A549 (cell line): Measurements from ENCODE around the gene SLC29A3. TPM values are rescaled to one million over a fixed set of nuclear protein-coding genes. Genes with fewer than 3 reads are reported as not detected.

Experiments
- ATAC-seq, 2 experiments: fragments of 200-7000 bp in 1 of 2; fragments of >200 bp in 1 of 2; cut with Nextera tagmentation in 1 of 2; cut with Tn5 transposase in 1 of 2; 3 replicates each; pipeline versions ENCODE4 v1.8.0 to v1.9.1; 2018 to 2020; ENCODE audit warnings: mild to moderate bottlenecking in 1 of 2, moderate library complexity in 1 of 2
- CTCF ChIA-PET: fragments of 300-600 bp; sonication (Branson Sonifier 250); formaldehyde crosslinking; extraction: SDS; loops from one replicate; lab custom pipeline; 2021; ENCODE audit warnings: antibody characterized with exemption, inconsistent platforms; lab: Yijun Ruan, JAX
- POLR2A ChIA-PET: fragments of 350-600 bp; formaldehyde crosslinking; extraction: SDS; loops from one replicate; lab custom pipeline; 2021; ENCODE audit warnings: antibody characterized with exemption, inconsistent platforms; lab: Yijun Ruan, JAX
- DNase-seq, 2 experiments: peaks; one replicate each; pipeline versions ENCODE4 v3.0.0 to v3.0.0-alpha.2; 2011 to 2016; ENCODE audit warnings: low read depth in 1 of 2, low spot score in 1 of 2
- FAIRE-seq: peaks from 2 replicates; lab custom pipeline; 2011; peaks lifted over from hg19 to GRCh38; lab: Jason Lieb, UNC
- H3K27ac ChIP-seq, 2 experiments: fragments of >200 bp; sonication (Bioruptor Twin); formaldehyde crosslinking; 3 replicates each; pipeline ENCODE4 v1.5.1; 2016 to 2017
- H3K4me1 ChIP-seq: fragments of >200 bp; sonication (Bioruptor Twin); formaldehyde crosslinking; 3 replicates; pipeline ENCODE4 v1.6.1; 2016
- H3K4me2 ChIP-seq: fragments of >200 bp; sonication (Bioruptor Twin); formaldehyde crosslinking; 3 replicates; pipeline ENCODE4 v1.6.1; 2016
- H3K4me3 ChIP-seq: fragments of >200 bp; sonication (Bioruptor Twin); formaldehyde crosslinking; 3 replicates; pipeline ENCODE4 v1.5.1; 2016
- H3K9me3 ChIP-seq: fragments of >200 bp; sonication (Bioruptor Twin); formaldehyde crosslinking; 3 replicates; pipeline ENCODE4 v1.6.1; 2016
- CBX8 ChIP-seq: fragments of 200-600 bp; sonication (generic); IDR thresholded peaks from 2 replicates; pipeline ENCODE4 v1.6.1; 2016
- CTCF ChIP-seq: fragments of >200 bp; sonication (Bioruptor Twin); formaldehyde crosslinking; IDR thresholded peaks from 3 replicates; pipeline ENCODE4 v1.5.1; 2016
- EHF ChIP-seq: fragments of 250-450 bp; sonication (Bioruptor Pico); IDR thresholded peaks from 2 replicates; pipeline ENCODE4 v1.5.0; 2020; ENCODE audit warnings: mild to moderate bottlenecking
- HES2 ChIP-seq: fragments of >200 bp; sonication (Bioruptor Twin); formaldehyde crosslinking; IDR thresholded peaks from 2 replicates; pipeline ENCODE4 v1.6.1; 2016
- HEYL ChIP-seq: fragments of 250-450 bp; sonication (Bioruptor Pico); IDR thresholded peaks from 2 replicates; pipeline ENCODE4 v1.8.0; 2021; ENCODE audit warnings: mild to moderate bottlenecking, moderate library complexity
- HMGXB4 ChIP-seq: fragments of 250-450 bp; sonication (Bioruptor Pico); IDR thresholded peaks from 2 replicates; pipeline ENCODE4 v1.5.0; 2021; ENCODE audit warnings: mild to moderate bottlenecking, moderate library complexity, borderline replicate concordance
- JUNB ChIP-seq: fragments of >200 bp; sonication (Bioruptor Twin); formaldehyde crosslinking; IDR thresholded peaks from 2 replicates; pipeline ENCODE4 v1.6.1; 2016
- KDM1A ChIP-seq: fragments of 200-600 bp; sonication (generic); IDR thresholded peaks from 2 replicates; pipeline ENCODE4 v1.6.1; 2016; ENCODE audit warnings: low read depth, mild to moderate bottlenecking
- KDM5A ChIP-seq: fragments of 200-600 bp; sonication (generic); IDR thresholded peaks from 2 replicates; pipeline ENCODE4 v1.6.1; 2016; ENCODE audit warnings: antibody characterized with exemption, mild to moderate bottlenecking
- MAX ChIP-seq: IDR thresholded peaks from 2 replicates; pipeline ENCODE4 v1.6.1; 2012
- MAZ ChIP-seq: fragments of 150-350 bp; IDR thresholded peaks from 2 replicates; pipeline ENCODE4 v1.6.1; 2014; ENCODE audit warnings: antibody characterized with exemption, low read depth, low read length, borderline replicate concordance
- NPAS2 ChIP-seq: fragments of 250-450 bp; sonication (Bioruptor Pico); IDR thresholded peaks from 2 replicates; pipeline ENCODE4 v1.8.0; 2022; ENCODE audit warnings: mild to moderate bottlenecking, moderate library complexity, borderline replicate concordance
- PBX3 ChIP-seq: IDR thresholded peaks from 2 replicates; pipeline ENCODE4 v1.6.1; 2012
- PHF8 ChIP-seq: fragments of 200-600 bp; sonication (generic); IDR thresholded peaks from 2 replicates; pipeline ENCODE4 v1.6.1; 2016; ENCODE audit warnings: low read depth, mild to moderate bottlenecking, antibody characterized with exemption, moderate library complexity, borderline replicate concordance
- POLR2A ChIP-seq: IDR thresholded peaks from 2 replicates; pipeline ENCODE4 v1.6.1; 2012; ENCODE audit warnings: mild to moderate bottlenecking, low read length
- RAD21 ChIP-seq, 2 experiments: fragments of >200 bp in 1 of 2; sonication (Bioruptor Twin) in 1 of 2; formaldehyde crosslinking in 1 of 2; IDR thresholded peaks in 1 of 2; conservative IDR thresholded peaks in 1 of 2; 2 replicates in 1 of 2; 3 replicates in 1 of 2; pipeline ENCODE4 v1.6.1; 2012 to 2018; ENCODE audit warnings: inconsistent platforms in 1 of 2
- RCOR1 ChIP-seq: fragments of 150-350 bp; IDR thresholded peaks from 2 replicates; pipeline ENCODE4 v1.6.1; 2014; ENCODE audit warnings: antibody characterized with exemption, low read length, low read depth
- RNF2 ChIP-seq: fragments of 200-600 bp; sonication (generic); IDR thresholded peaks from 2 replicates; pipeline ENCODE4 v1.6.1; 2016; ENCODE audit warnings: low read depth, mild to moderate bottlenecking, antibody characterized with exemption, moderate library complexity, borderline replicate concordance
- SMC3 ChIP-seq: fragments of >200 bp; sonication (Bioruptor Twin); formaldehyde crosslinking; IDR thresholded peaks from 3 replicates; pipeline ENCODE4 v1.6.1; 2018; ENCODE audit warnings: inconsistent platforms
- TFCP2L1 ChIP-seq: fragments of 250-450 bp; sonication (Bioruptor Pico); IDR thresholded peaks from 2 replicates; pipeline ENCODE4 v1.5.0; 2021; ENCODE audit warnings: mild to moderate bottlenecking
- TP53 ChIP-seq: fragments of 250-450 bp; sonication (Bioruptor Pico); IDR thresholded peaks from 2 replicates; pipeline ENCODE4 v1.5.0; 2021; ENCODE audit warnings: mild to moderate bottlenecking, moderate library complexity
- USF2 ChIP-seq: fragments of 450-650 bp; IDR thresholded peaks from 2 replicates; pipeline ENCODE4 v1.6.1; 2014; ENCODE audit warnings: antibody characterized with exemption
- ZNF302 ChIP-seq: fragments of 250-450 bp; sonication (Bioruptor Pico); IDR thresholded peaks from 2 replicates; pipeline ENCODE4 v1.9.0; 2021; ENCODE audit warnings: inconsistent platforms, mild to moderate bottlenecking, moderate library complexity
- WGBS: methylation state at CpG from one replicate; pipeline ENCODE4 v1.1.6; 2017; ENCODE audit errors: missing lambda C conversion rate; 5-methylcytosine and 5-hydroxymethylcytosine counted together
- polyA plus RNA-seq, 4 experiments: library from polyadenylated mRNA; depleted of rRNA in 3 of 4; stranded (reverse); fragments of >200 nt; fragmentation: RNase III in 1 of 4; extraction: RNeasy Plus Mini Kit Qiagen cat#74134 plus additional on column Dnase treatment in 1 of 4; gene quantifications; 2 replicates in 3 of 4; 3 replicates in 1 of 4; pipeline ENCODE4 v1.2.3, GENCODE V29; 2011 to 2017

The SLC29A3 gene
- polyA plus RNA-seq, 2 of the 4 experiments (the other 2 are of a cell fraction) = 7.2 to 11.4 TPM

GRCh38 chr10:71321386-71321785 is 2.3 kb downstream of the SLC29A3 start:
- POLR2A ChIA-PET = no interaction called here
- Histone ChIP-seq H3K4me2 (no peak overlapping the region), H3K27ac (no peak overlapping the region), H3K9me3 (no peaks in the 10 kb centered on the region), H3K4me3 (no peak overlapping the region), H3K4me1 (peaks cover 11% of the 10 kb centered on the region)
- FAIRE-seq = no peak
- CTCF ChIA-PET = interaction anchor here (0.5 to 44.0 kb wide), 10 partner anchors 10 to 452 kb away, joined by 3 to 977 read pairs (median 23); partner anchors contain the start of genes CDH23 and VSIR
- 60% methylated on average over 1 of the region's 1 CpG for WGBS
- no peak for DNase-seq
- ATAC-seq = no peak
- TF ChIP-seq ZNF302 (CRISPR knock-in tag) = no peak
- no peak for TF ChIP-seq HMGXB4 (CRISPR knock-in tag)
- TF ChIP-seq POLR2A = no peak
- TF ChIP-seq RAD21 (conservative IDR thresholded peaks at IDR 0.05 in 1 of 2, IDR thresholded peaks at IDR 0.05 in 1 of 2) = no peak
- TF ChIP-seq RNF2 = no peak
- no peak for TF ChIP-seq KDM5A
- no peak for TF ChIP-seq RCOR1
- TF ChIP-seq TFCP2L1 (CRISPR knock-in tag) = no peak
- TF ChIP-seq CBX8 = no peak
- no peak for TF ChIP-seq USF2
- TF ChIP-seq TP53 (CRISPR knock-in tag) = no peak
- TF ChIP-seq MAZ = no peak
- no peak for TF ChIP-seq EHF (CRISPR knock-in tag)
- TF ChIP-seq JUNB = no peak
- TF ChIP-seq KDM1A = no peak
- no peak for TF ChIP-seq HEYL
- no peak for TF ChIP-seq NPAS2 (CRISPR knock-in tag)
- no peak for TF ChIP-seq PBX3
- no peak for TF ChIP-seq MAX
- no peak for TF ChIP-seq SMC3

- H3K27ac ChIP-seq = no peak overlapping the region
- no peak overlapping the region for H3K4me3 ChIP-seq
- CTCF ChIA-PET = interaction anchor here (1.2 to 44.0 kb wide), 6 partner anchors 8 to 246 kb away, joined by 3 to 977 read pairs (median 4); partner anchors contain the start of gene CDH23
- WGBS = 83% methylated on average over 4 of the region's 4 CpGs
- no peaks in the 10 kb centered on the region for H3K9me3 ChIP-seq
- ATAC-seq = peak in 1 of 2 experiments; percentile 39; a peak in 2 of 6 replicates
- no peak for FAIRE-seq
- H3K4me1 ChIP-seq = peaks cover 11% of the 10 kb centered on the region
- no peak for TF ChIP-seq MAZ
- TF ChIP-seq TFCP2L1 (CRISPR knock-in tag) = no peak
- no peak for TF ChIP-seq PHF8
- no peak for TF ChIP-seq HES2
- TF ChIP-seq USF2 = peak; percentile 83
- TF ChIP-seq CTCF = no peak
- peak; percentile 43 to 50 for DNase-seq
- POLR2A ChIA-PET = no interaction called here
- H3K4me2 ChIP-seq = no peak overlapping the region
These were observed 4.3 kb downstream of the SLC29A3 start for GRCh38 chr10:71323407-71323806.
